ENCODE data around the gene CYP24A1.

Gene CYP24A1

DNA sequence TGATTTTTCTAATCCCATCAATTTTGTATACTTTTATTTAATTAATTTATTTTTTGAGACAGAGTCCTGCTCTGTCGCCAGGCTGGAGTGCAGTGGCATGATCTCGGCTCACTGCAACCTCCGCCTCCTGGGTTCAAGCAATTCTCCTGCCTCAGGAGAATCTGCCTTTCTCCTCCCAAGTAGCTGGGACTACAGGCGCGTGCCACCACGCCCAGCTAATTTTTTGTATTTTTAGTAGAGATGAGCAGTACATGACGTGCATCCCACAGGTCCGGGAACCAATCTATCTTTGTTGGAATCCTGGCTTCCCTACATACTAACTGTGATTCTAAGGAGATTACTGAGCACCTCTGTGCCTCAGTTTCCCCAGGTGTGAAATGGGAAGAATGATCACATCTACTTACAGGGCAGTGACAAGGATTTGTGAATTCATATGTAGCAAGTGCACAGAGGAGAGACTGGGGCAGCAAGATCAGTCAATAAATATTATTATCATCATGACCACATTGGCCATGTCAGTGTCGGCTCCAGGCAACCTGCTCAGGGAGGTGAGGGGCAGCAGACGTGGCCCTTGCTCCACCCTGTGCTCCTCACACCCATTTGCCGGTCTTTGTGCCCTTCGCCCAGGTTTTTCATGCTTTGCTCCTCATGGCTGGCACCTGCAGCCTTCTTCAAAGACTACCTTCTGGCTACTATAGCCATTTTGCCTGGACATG, 22.1 kb downstream of the CYP24A1 start:
- TF ChIP-seq, protein P1, sequence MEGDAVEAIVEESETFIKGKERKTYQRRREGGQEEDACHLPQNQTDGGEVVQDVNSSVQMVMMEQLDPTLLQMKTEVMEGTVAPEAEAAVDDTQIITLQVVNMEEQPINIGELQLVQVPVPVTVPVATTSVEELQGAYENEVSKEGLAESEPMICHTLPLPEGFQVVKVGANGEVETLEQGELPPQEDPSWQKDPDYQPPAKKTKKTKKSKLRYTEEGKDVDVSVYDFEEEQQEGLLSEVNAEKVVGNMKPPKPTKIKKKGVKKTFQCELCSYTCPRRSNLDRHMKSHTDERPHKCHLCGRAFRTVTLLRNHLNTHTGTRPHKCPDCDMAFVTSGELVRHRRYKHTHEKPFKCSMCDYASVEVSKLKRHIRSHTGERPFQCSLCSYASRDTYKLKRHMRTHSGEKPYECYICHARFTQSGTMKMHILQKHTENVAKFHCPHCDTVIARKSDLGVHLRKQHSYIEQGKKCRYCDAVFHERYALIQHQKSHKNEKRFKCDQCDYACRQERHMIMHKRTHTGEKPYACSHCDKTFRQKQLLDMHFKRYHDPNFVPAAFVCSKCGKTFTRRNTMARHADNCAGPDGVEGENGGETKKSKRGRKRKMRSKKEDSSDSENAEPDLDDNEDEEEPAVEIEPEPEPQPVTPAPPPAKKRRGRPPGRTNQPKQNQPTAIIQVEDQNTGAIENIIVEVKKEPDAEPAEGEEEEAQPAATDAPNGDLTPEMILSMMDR (IDR thresholded peaks at IDR 0.05; ENCODE audit: low read depth, low read length, missing control alignments): no peak
- no peak overlapping the region for H3K4me3 ChIP-seq (ENCODE audit: low read depth, low read length)
- no peak for DNase-seq (ENCODE audit: low read depth)

DNA sequence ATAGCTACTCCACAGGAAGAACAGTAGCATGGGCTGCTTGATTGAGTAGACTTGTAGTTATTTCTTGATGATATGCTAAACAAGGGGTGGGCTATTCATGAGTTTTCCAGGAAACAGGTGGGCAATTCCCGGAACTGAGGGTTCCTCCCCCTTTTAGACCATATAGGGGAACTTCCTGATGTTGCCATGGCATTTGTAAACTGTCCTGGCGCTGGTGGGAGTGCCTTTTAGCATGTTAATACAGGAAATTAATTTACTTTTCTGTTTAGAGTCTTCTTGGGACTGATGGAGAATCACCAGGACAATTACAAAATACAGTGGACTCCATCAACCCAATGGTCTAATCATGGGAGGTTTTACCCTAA, 22.7 kb downstream of the CYP24A1 start:
- DNase-seq (ENCODE audit: low read depth): no peak
- H3K4me3 ChIP-seq (ENCODE audit: low read depth, low read length): no peak overlapping the region
- TF ChIP-seq, protein P1 (IDR thresholded peaks at IDR 0.05; ENCODE audit: low read depth, low read length, missing control alignments): no peak

DNA sequence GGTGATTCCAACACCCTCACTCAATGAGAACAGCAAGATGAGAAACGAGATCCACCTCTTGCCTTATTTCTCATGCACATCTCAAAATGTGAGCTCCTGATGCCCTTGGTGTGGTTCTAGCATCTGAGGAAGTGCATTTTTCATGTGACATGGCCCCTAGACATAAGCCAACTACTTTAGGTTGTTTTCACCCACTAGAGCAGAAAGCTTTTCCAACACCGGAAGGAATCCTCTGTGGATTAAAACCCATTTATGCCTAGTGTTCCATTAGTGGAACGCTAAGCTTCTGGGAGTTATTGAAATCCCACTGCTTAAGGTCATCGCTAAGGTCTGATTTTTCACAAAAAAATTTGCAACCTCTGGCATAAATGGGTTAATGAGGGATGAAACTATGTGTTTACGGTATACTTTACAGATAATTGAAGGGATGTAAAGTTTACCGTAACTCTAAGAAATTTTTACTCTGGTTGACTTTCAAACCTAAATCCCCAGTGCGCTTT, 24.0 kb downstream of the CYP24A1 start:
- no peak overlapping the region for H3K4me3 ChIP-seq (ENCODE audit: low read depth, low read length)
- DNase-seq (ENCODE audit: low read depth): no peak
- TF ChIP-seq, protein P1 (IDR thresholded peaks at IDR 0.05; ENCODE audit: low read depth, low read length, missing control alignments): no peak

DNA sequence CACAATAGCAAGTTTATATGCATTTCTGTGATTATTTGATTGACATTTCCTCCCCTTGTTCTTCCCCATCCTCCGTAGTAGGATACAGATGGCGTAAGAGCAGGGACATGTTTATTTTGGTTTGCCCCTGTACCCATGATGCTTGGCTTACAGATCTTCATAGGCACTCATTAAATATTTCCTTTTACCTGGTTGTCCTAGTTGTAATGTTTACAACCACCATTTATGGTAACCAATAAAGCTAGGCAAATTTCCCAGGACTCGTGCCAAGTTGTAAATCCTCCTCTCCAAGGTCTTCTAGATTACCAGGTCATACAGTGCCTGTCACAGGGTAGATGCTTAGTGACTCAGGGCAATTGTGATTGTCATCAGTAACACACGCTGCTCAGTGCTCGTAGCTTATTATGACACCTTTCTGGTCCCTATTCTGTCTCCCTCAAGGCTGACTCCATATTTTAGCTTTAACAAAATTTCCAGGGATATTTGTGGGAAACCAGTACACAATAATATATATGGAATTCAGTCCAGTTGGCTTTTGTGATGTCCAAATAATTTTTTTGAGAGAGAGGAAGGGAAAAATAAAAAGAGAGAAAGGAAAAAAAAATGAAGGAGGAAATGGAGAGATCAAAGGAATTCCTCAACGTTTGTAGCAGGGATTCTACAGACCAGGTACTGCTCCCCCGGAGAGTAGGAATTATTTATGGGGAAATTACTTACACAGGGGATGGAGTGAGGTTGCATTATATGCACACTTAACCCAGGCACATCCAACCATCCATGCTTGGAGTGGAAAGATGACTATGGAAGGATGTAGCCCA, 24.6 kb downstream of the CYP24A1 start:
- no peak overlapping the region for H3K4me3 ChIP-seq (ENCODE audit: low read depth, low read length)
- TF ChIP-seq, protein P1 (IDR thresholded peaks at IDR 0.05; ENCODE audit: low read depth, low read length, missing control alignments): no peak
- no peak for DNase-seq (ENCODE audit: low read depth)

DNA sequence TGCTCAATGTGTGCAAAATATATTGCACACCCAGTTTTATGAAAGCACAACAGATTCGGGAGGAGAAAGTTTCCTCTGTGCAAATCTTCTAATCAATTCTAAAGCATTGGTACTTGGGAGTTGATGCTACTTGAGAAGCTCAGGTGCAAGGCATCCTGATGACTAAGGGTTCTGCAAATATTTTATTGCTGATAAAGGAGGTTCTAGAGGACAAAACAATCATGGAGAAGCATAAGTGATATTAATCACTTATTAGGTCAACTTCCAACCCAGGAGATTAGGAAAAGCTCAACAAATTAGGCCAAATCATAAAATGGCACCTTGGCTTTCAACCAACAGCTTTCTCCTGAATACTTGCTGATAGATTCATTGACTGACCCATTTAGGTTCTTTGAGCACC, 27.1 kb downstream of the CYP24A1 start:
- H3K4me3 ChIP-seq (ENCODE audit: low read depth, low read length): no peak overlapping the region
- DNase-seq (ENCODE audit: low read depth): no peak
- TF ChIP-seq, protein P1 (IDR thresholded peaks at IDR 0.05; ENCODE audit: low read depth, low read length, missing control alignments): no peak

DNA sequence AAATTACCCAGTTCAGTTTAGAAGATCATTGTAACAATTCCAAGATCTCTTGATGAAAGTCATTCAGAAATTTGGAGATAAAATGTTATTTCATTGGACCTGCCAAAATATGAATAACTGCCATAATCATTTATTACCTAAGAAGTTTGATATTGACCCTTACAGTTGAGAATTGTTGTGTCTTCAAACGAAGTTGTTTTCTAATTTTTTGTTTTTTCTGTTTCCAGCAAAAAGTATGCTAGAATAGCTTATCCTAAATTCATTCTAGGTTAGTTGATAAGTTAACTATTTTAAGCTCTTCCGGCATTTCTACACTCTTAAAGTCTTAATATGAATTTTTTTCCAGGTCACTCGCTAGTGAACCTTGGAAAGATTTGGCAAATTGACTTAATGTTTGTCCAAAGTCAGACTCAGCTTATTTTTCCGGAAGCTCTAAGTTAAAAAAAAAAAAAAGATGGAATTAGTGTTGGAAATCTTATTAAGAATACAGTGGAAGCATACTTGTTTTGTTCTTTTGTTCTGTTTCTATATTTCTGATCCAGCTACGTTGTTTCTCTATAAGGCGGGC, 28.9 kb downstream of the CYP24A1 start:
- H3K4me3 ChIP-seq (ENCODE audit: low read depth, low read length): no peak overlapping the region
- DNase-seq (ENCODE audit: low read depth): no peak
- TF ChIP-seq, protein P1 (IDR thresholded peaks at IDR 0.05; ENCODE audit: low read depth, low read length, missing control alignments): no peak

Measured in GM12864 (cell line).